CD14-positive monocyte (primary cell): ENCODE results near the gene TTYH3. TPM values are rescaled to one million over a fixed set of nuclear protein-coding genes. Genes with fewer than 3 reads are reported as not detected.

Experiments used
- DNase-seq, 3 donors: peaks; one replicate each; pipeline ENCODE4 v3.0.0-alpha.2; 2011 to 2022
- H2AFZ ChIP-seq: 2 replicates; pipeline ENCODE4 v1.6.0; 2012; ENCODE audit warnings: mild to moderate bottlenecking, low read depth, low read length, inconsistent platforms; ENCODE audit not compliant: insufficient read depth, poor library complexity, severe bottlenecking
- H3K27ac ChIP-seq, 2 donors: 1 replicate in 1 of 2; 2 replicates in 1 of 2; pipeline ENCODE4 v1.5.1; 2012 to 2013; ENCODE audit warnings: low read length in 2 of 2, control low read depth in 1 of 2, inconsistent platforms in 1 of 2, low read depth in 1 of 2, mild to moderate bottlenecking in 1 of 2
- H3K27me3 ChIP-seq, 2 donors: one replicate each; pipeline versions ENCODE4 v1.6.0 to v1.6.1; 2011 to 2013; ENCODE audit warnings: low read length in 2 of 2; ENCODE audit not compliant: control insufficient read depth in 2 of 2, insufficient read depth in 2 of 2
- H3K36me3 ChIP-seq, 2 donors: replicated peaks in 1 of 2; 1 replicate in 1 of 2; 2 replicates in 1 of 2; pipeline versions ENCODE4 v1.5.1 to v1.6.1; 2012 to 2013; ENCODE audit warnings: low read length in 2 of 2, control low read depth in 1 of 2, inconsistent platforms in 1 of 2, mild to moderate bottlenecking in 1 of 2; ENCODE audit not compliant: insufficient read depth in 2 of 2, control insufficient read depth in 1 of 2
- H3K4me1 ChIP-seq, 2 donors: 1 replicate in 1 of 2; 2 replicates in 1 of 2; pipeline versions ENCODE4 v1.5.1 to v1.6.1; 2012 to 2013; ENCODE audit warnings: low read length in 2 of 2, control low read depth in 1 of 2, inconsistent platforms in 1 of 2, mild to moderate bottlenecking in 1 of 2, moderate library complexity in 1 of 2; ENCODE audit not compliant: insufficient read depth in 2 of 2, control insufficient read depth in 1 of 2
- H3K4me2 ChIP-seq: replicated peaks from 2 replicates; pipeline ENCODE3; 2012; ENCODE audit warnings: low read length, moderate library complexity, mild to moderate bottlenecking; ENCODE audit not compliant: poor library complexity, severe bottlenecking; ENCODE audit errors: extremely low read depth
- H3K4me3 ChIP-seq, 3 experiments: fragments of 200-600 bp in 1 of 3; sonication (generic) in 1 of 3; replicated peaks in 1 of 3; 1 replicate in 2 of 3; 2 replicates in 1 of 3; pipeline ENCODE4 v1.5.1; 2011 to 2013; ENCODE audit warnings: low read length in 3 of 3, mild to moderate bottlenecking in 3 of 3, control low read depth in 2 of 3, low read depth in 2 of 3, inconsistent platforms in 1 of 3, moderate library complexity in 1 of 3
- H3K79me2 ChIP-seq: 2 replicates; pipeline ENCODE4 v1.6.0; 2012; ENCODE audit warnings: mild to moderate bottlenecking, control low read depth, inconsistent platforms, low read length, moderate library complexity; ENCODE audit not compliant: insufficient read depth
- H3K9ac ChIP-seq: 2 replicates; pipeline ENCODE4 v1.6.0; 2017; ENCODE audit warnings: low read length, mild to moderate bottlenecking; ENCODE audit not compliant: insufficient read depth, poor library complexity, severe bottlenecking
- H3K9me3 ChIP-seq, 2 donors: replicated peaks in 1 of 2; 1 replicate in 1 of 2; 2 replicates in 1 of 2; pipeline versions ENCODE4 v1.5.1 to v1.6.1; 2012 to 2013; ENCODE audit warnings: low read length in 2 of 2, control low read depth in 1 of 2; ENCODE audit not compliant: control insufficient read depth in 1 of 2, insufficient read depth in 1 of 2
- H4K20me1 ChIP-seq: 2 replicates; pipeline ENCODE4 v1.6.0; 2012; ENCODE audit warnings: mild to moderate bottlenecking, low read length, control low read depth, moderate library complexity; ENCODE audit not compliant: insufficient read depth
- H3K27ac Mint-ChIP-seq, 7 donors: one replicate each; pipeline ENCODE4 v1.8.0; 2020; ENCODE audit warnings: mild to moderate bottlenecking in 7 of 7, mixed read lengths in 7 of 7, moderate library complexity in 6 of 7, inconsistent platforms in 2 of 7
- H3K27me3 Mint-ChIP-seq, 3 donors: one replicate each; pipeline ENCODE4 v1.8.0; 2021 to 2022; ENCODE audit warnings: low read depth in 3 of 3, mild to moderate bottlenecking in 3 of 3, mixed read lengths in 3 of 3, moderate library complexity in 3 of 3, inconsistent platforms in 1 of 3
- H3K36me3 Mint-ChIP-seq, 2 donors: one replicate each; pipeline ENCODE4 v1.8.0; 2020; ENCODE audit warnings: mixed read lengths in 2 of 2, inconsistent platforms in 1 of 2, mild to moderate bottlenecking in 1 of 2
- H3K4me1 Mint-ChIP-seq: one replicate; pipeline ENCODE4 v1.8.0; 2020; ENCODE audit warnings: mild to moderate bottlenecking, mixed read lengths
- H3K4me3 Mint-ChIP-seq, 2 donors: one replicate each; pipeline ENCODE4 v1.8.0; 2020; ENCODE audit warnings: mild to moderate bottlenecking in 2 of 2, mixed read lengths in 2 of 2, moderate library complexity in 1 of 2
- H3K9me3 Mint-ChIP-seq, 7 donors: one replicate each; pipeline ENCODE4 v1.8.0; 2020 to 2022; ENCODE audit warnings: mixed read lengths in 7 of 7, mild to moderate bottlenecking in 6 of 7, moderate library complexity in 6 of 7, inconsistent platforms in 2 of 7
- WGBS: methylation state at CpG from one replicate; pipeline ENCODE4 v1.1.5; 2013; ENCODE audit warnings: missing lambda C conversion rate; ENCODE audit not compliant: insufficient coverage; 5-methylcytosine and 5-hydroxymethylcytosine counted together
- intact Hi-C, 2 donors: fragments of 100-400 bp; cut with micrococcal nuclease; formaldehyde crosslinking; loops; one replicate each; pipeline versions ENCODE4 v1.15.0 to v1.15.1; 2023
- polyA plus RNA-seq, 3 donors: library from polyadenylated mRNA; depleted of rRNA in 1 of 3; unstranded in 2 of 3; stranded (reverse) in 1 of 3; fragments of 300-500 nt in 2 of 3; fragments of >200 nt in 1 of 3; fragmentation: Illumina TruSeq in 2 of 3; gene quantifications; 1 replicate in 2 of 3; 2 replicates in 1 of 3; pipeline ENCODE4 v1.2.3, GENCODE V29; 2012 to 2021
- TF ChIP-seq, protein P1 (sequence below): fragments of 200-600 bp; IDR thresholded peaks from one replicate; pipeline ENCODE4 v1.8.0; 2022; ENCODE audit warnings: antibody characterized with exemption, mild to moderate bottlenecking

TTYH3 gene
- polyA plus RNA-seq, 3 donors: 13.4 to 73.5 (median 17.4) TPM

DNA sequence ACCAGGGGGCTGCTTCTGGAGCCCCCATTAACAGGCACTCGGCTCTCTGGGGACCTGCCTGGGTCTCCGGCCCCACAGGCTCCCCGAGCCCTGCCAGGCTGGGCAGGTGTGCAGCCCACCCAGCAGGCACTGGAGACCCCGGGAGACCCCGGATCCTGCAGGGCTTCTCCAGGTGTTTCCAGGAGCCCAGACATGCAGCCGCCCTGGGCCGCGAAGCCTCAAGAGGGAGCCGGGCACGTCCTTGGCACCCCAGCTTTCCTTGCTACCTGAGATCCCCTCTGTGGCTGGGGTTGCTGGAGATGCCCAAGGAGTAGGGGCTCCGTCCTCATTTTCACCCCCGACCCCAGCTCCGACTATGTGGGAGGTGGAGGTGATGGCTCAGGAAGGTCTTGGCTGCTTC lies 48.5 kb downstream of the TTYH3 start:
- H3K4me1 ChIP-seq: peaks cover 3 to 4% of the 10 kb centered on the region in 2 donors
- H4K20me1 ChIP-seq: no peaks in the 10 kb centered on the region
- WGBS: 87% methylated on average over 10 of the region's 13 CpGs
- H3K4me1 Mint-ChIP-seq: peaks cover 2% of the 10 kb centered on the region
- peak overlapping the region in 1 of 7 donors; percentile 12 for H3K27ac Mint-ChIP-seq
- H3K36me3 ChIP-seq: no peaks in the 10 kb centered on the region
- H3K27me3 ChIP-seq: peaks cover 0 to 4% of the 10 kb centered on the region in 2 donors
- H3K4me2 ChIP-seq: no peak overlapping the region
- peaks cover 0 to 5% (median 3%) of the 10 kb centered on the region in 7 donors for H3K9me3 Mint-ChIP-seq
- intact Hi-C loops: loop anchor here (5.0 kb wide), 1 partner anchor 228 kb away; no protein-coding TSS in a partner anchor
- H3K9me3 ChIP-seq: peaks cover 0 to 4% of the 10 kb centered on the region in 2 donors
- no peak overlapping the region for H3K27ac ChIP-seq
- no peak overlapping the region for H3K4me3 Mint-ChIP-seq
- no peak overlapping the region for H3K4me3 ChIP-seq
- no peak for DNase-seq
- no peak overlapping the region for H3K9ac ChIP-seq
- TF ChIP-seq, protein P1, sequence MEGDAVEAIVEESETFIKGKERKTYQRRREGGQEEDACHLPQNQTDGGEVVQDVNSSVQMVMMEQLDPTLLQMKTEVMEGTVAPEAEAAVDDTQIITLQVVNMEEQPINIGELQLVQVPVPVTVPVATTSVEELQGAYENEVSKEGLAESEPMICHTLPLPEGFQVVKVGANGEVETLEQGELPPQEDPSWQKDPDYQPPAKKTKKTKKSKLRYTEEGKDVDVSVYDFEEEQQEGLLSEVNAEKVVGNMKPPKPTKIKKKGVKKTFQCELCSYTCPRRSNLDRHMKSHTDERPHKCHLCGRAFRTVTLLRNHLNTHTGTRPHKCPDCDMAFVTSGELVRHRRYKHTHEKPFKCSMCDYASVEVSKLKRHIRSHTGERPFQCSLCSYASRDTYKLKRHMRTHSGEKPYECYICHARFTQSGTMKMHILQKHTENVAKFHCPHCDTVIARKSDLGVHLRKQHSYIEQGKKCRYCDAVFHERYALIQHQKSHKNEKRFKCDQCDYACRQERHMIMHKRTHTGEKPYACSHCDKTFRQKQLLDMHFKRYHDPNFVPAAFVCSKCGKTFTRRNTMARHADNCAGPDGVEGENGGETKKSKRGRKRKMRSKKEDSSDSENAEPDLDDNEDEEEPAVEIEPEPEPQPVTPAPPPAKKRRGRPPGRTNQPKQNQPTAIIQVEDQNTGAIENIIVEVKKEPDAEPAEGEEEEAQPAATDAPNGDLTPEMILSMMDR: no peak
- H3K79me2 ChIP-seq: no peaks in the 10 kb centered on the region
- H3K36me3 Mint-ChIP-seq: no peaks in the 10 kb centered on the region
- peaks cover 6 to 34% (median 13%) of the 10 kb centered on the region in 3 donors for H3K27me3 Mint-ChIP-seq
- no peak overlapping the region for H2AFZ ChIP-seq

DNA sequence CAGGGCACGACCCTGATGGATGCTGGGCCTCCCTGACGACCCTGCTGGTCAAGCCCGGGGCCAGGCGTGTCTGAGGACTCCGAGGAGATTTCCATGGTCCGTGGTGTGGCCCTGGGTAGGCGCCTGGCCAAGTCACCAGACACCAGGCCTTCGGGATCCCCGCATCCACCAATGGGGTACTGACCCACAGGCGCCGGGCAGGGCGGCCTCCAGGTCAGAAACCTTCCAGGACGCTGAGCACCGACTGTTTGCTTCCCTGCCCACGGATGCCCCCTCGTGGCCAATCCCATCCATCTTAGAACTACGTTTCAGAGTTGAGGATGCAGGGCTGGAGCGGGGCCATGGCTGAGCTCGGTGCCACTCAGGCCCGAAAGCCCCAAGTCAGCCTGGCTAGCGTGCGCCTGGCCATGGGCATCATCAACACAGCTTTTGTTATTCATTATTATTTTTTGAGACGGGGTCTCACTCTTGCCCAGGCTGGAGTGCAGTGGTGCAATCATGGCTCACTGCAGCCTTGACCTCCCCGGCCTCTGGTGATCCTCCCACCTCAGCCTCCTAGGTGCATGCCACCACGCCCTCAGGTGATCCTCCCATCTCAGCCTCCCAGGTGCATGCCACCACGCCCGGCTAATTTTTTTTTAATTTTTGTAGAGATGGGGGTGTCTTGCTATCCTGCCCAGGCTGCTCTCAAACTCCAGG lies 49.2 kb downstream of the TTYH3 start:
- 51% methylated on average over 21 of the region's 27 CpGs for WGBS
- H3K4me3 Mint-ChIP-seq: no peak overlapping the region

More for the DNA sequence above, 49.2 kb downstream of the TTYH3 start:
- Histone ChIP-seq H3K36me3 (no peaks in the 10 kb centered on the region), H3K4me3 (no peak overlapping the region), H3K4me1 (peaks cover 3 to 4% of the 10 kb centered on the region in 2 donors), H3K79me2 (no peaks in the 10 kb centered on the region), H2AFZ (no peak overlapping the region), H3K4me2 (no peak overlapping the region), H3K27me3 (peaks cover 0 to 7% of the 10 kb centered on the region in 2 donors), H4K20me1 (no peaks in the 10 kb centered on the region), H3K9ac (no peak overlapping the region), H3K27ac (no peak overlapping the region), H3K9me3 (no peaks in the 10 kb centered on the region)
- intact Hi-C loops: loop anchor here (5.0 kb wide), 1 partner anchor 229 kb away; no protein-coding TSS in a partner anchor
- DNase-seq: peak; percentile 69 to 77 (median 73)
- TF ChIP-seq, protein P1: peak; percentile 81
- peaks cover 2% of the 10 kb centered on the region for H3K4me1 Mint-ChIP-seq
- peaks cover 0 to 2% (median 0%) of the 10 kb centered on the region in 7 donors for H3K9me3 Mint-ChIP-seq
- no peaks in the 10 kb centered on the region for H3K36me3 Mint-ChIP-seq
- peaks cover 12 to 41% (median 14%) of the 10 kb centered on the region in 3 donors for H3K27me3 Mint-ChIP-seq
- H3K27ac Mint-ChIP-seq: no peak overlapping the region
